ENCODE results near the gene NLRP11. TPM values are rescaled to one million over a fixed set of nuclear protein-coding genes. Genes with fewer than 3 reads are reported as not detected.

NLRP11 gene
- total RNA-seq, 4 donors from 2014 or later, result not detected

- DNase-seq (ENCODE audit: low spot score), result no peak
Measured at GRCh38 chr19:55857974-55858373, 26.2 kb upstream of the NLRP11 start.

GRCh38 chr19:55857149-55857548 is 25.4 kb upstream of the NLRP11 start:
- ATAC-seq (ENCODE audit: low FRiP score), result no peak
- no peak for DNase-seq (ENCODE audit: low spot score)
- TF ChIP-seq CTCF (IDR thresholded peaks at IDR 0.05), result no peak

More at GRCh38 chr19:55857974-55858373, 26.2 kb upstream of the NLRP11 start:
- no peak for ATAC-seq (ENCODE audit: low FRiP score)
- no peak for TF ChIP-seq CTCF (IDR thresholded peaks at IDR 0.05)

GRCh38 chr19:55855160-55855559 is 23.4 kb upstream of the NLRP11 start:
- no peak for DNase-seq (ENCODE audit: low spot score)
- no peak for TF ChIP-seq CTCF (IDR thresholded peaks at IDR 0.05)
- ATAC-seq (ENCODE audit: low FRiP score), result no peak

- no peak for TF ChIP-seq CTCF (IDR thresholded peaks at IDR 0.05)
- DNase-seq (ENCODE audit: low spot score) (no peak), ATAC-seq (ENCODE audit: low FRiP score) (no peak)
Measured at GRCh38 chr19:55838906-55839305, 7.1 kb upstream of the NLRP11 start.

GRCh38 chr19:55838251-55838650 is 6.5 kb upstream of the NLRP11 start:
- DNase-seq (ENCODE audit: low spot score), result no peak
- no peak for ATAC-seq (ENCODE audit: low FRiP score)
- no peak for TF ChIP-seq CTCF (IDR thresholded peaks at IDR 0.05)

- DNase-seq (ENCODE audit: low spot score) (no peak), ATAC-seq (ENCODE audit: low FRiP score) (no peak)
- no peak for TF ChIP-seq CTCF (IDR thresholded peaks at IDR 0.05)
Measured at GRCh38 chr19:55836340-55836739, 4.5 kb upstream of the NLRP11 start, which contains the start of gene NLRP4. Gene NLRP4 (plus strand): TSS chr19:55836540. CDS start chr19:55852081, 15,541 bp downstream.

- DNase-seq (ENCODE audit: low spot score), result no peak
- no peak for ATAC-seq (ENCODE audit: low FRiP score)
- no peak for TF ChIP-seq CTCF (IDR thresholded peaks at IDR 0.05)
Measured at GRCh38 chr19:55832676-55833075, 877 bp upstream of the NLRP11 start.

All from omental fat pad (tissue), 4 donors.